ENCODE results near the gene TMEM181. TPM values are rescaled to one million over a fixed set of nuclear protein-coding genes. Genes with fewer than 3 reads are reported as not detected.

TMEM181 gene
- total RNA-seq, 4 donors from 2014 or later = 21.6 to 31.6 (median 26.0) TPM

- intact Hi-C loops (cut with DNase I) = no loop called here
- Histone ChIP-seq H3K4me3 (no peak overlapping the region), H3K4me1 (peaks cover 0 to 7% (median 0%) of the 10 kb centered on the region in 4 donors), H3K27ac (replicated peaks in 1 of 4) (no peak overlapping the region), H3K27me3 (no peaks in the 10 kb centered on the region), H3K36me3 (peaks cover 0 to 20% (median 8%) of the 10 kb centered on the region in 4 donors), H3K9me3 (no peaks in the 10 kb centered on the region)
- DNase-seq (ENCODE audit: extremely low spot score) = no peak
- TF ChIP-seq CTCF (IDR thresholded peaks at IDR 0.05) (no peak), POLR2AphosphoS5 (IDR thresholded peaks at IDR 0.05) (no peak), POLR2A (IDR thresholded peaks at IDR 0.05; ENCODE audit: low read depth) (no peak), EP300 (IDR thresholded peaks at IDR 0.05) (no peak)
- WGBS = 89% methylated on average over 4 of the region's 4 CpGs
Observed at GRCh38 chr6:158575550-158575949, 15.7 kb downstream of the TMEM181 start.

- H3K9me3 ChIP-seq = no peaks in the 10 kb centered on the region
- no peak for DNase-seq (ENCODE audit: extremely low spot score)
- H3K4me3 ChIP-seq = no peak overlapping the region
- no peaks in the 10 kb centered on the region for H3K4me1 ChIP-seq
- H3K36me3 ChIP-seq = peaks cover 37 to 61% (median 45%) of the 10 kb centered on the region in 4 donors
- intact Hi-C loops (cut with DNase I) = no loop called here
- TF ChIP-seq POLR2A (IDR thresholded peaks at IDR 0.05; ENCODE audit: low read depth) (no peak), POLR2AphosphoS5 (IDR thresholded peaks at IDR 0.05) (no peak), CTCF (IDR thresholded peaks at IDR 0.05) (no peak), EP300 (IDR thresholded peaks at IDR 0.05) (no peak)
- WGBS = 95% methylated on average over 8 of the region's 8 CpGs
- H3K27me3 ChIP-seq = no peaks in the 10 kb centered on the region
- H3K27ac ChIP-seq (replicated peaks in 1 of 4) = no peak overlapping the region
Observed at GRCh38 chr6:158584236-158584651, 24.4 kb downstream of the TMEM181 start.

- Histone ChIP-seq H3K27ac (replicated peaks in 1 of 4) (no peak overlapping the region), H3K9me3 (no peaks in the 10 kb centered on the region), H3K4me1 (no peaks in the 10 kb centered on the region), H3K4me3 (no peak overlapping the region), H3K36me3 (peaks cover 57 to 85% (median 67%) of the 10 kb centered on the region in 4 donors), H3K27me3 (no peaks in the 10 kb centered on the region)
- 100% methylated on average over 3 of the region's 8 CpGs for WGBS
- DNase-seq (ENCODE audit: extremely low spot score) = no peak
- intact Hi-C loops (cut with DNase I) = no loop called here
- TF ChIP-seq CTCF (IDR thresholded peaks at IDR 0.05) = no peak
- no peak for TF ChIP-seq POLR2A (IDR thresholded peaks at IDR 0.05; ENCODE audit: low read depth)
- TF ChIP-seq EP300 (IDR thresholded peaks at IDR 0.05) = no peak
- TF ChIP-seq POLR2AphosphoS5 (IDR thresholded peaks at IDR 0.05) = no peak
Observed at GRCh38 chr6:158586652-158587051, 26.8 kb downstream of the TMEM181 start.

GRCh38 chr6:158589366-158589765 is 29.5 kb downstream of the TMEM181 start:
- Histone ChIP-seq H3K9me3 (no peaks in the 10 kb centered on the region), H3K4me1 (no peaks in the 10 kb centered on the region), H3K4me3 (no peak overlapping the region), H3K27me3 (no peaks in the 10 kb centered on the region), H3K27ac (replicated peaks in 1 of 4) (no peak overlapping the region), H3K36me3 (peaks cover 66 to 95% (median 89%) of the 10 kb centered on the region in 4 donors)
- 83% methylated on average over 8 of the region's 8 CpGs for WGBS
- intact Hi-C loops (cut with DNase I) = no loop called here
- TF ChIP-seq POLR2AphosphoS5 (IDR thresholded peaks at IDR 0.05) (no peak), EP300 (IDR thresholded peaks at IDR 0.05) (no peak), POLR2A (IDR thresholded peaks at IDR 0.05; ENCODE audit: low read depth) (no peak)
- no peak for DNase-seq (ENCODE audit: extremely low spot score)

GRCh38 chr6:158591134-158591809 is 31.4 kb downstream of the TMEM181 start:
- no peak for TF ChIP-seq POLR2AphosphoS5 (IDR thresholded peaks at IDR 0.05)
- no peak for TF ChIP-seq POLR2A (IDR thresholded peaks at IDR 0.05; ENCODE audit: low read depth)
- TF ChIP-seq CTCF (IDR thresholded peaks at IDR 0.05) = no peak
- no peak for TF ChIP-seq EP300 (IDR thresholded peaks at IDR 0.05)
- Histone ChIP-seq H3K4me1 (no peaks in the 10 kb centered on the region), H3K9me3 (no peaks in the 10 kb centered on the region), H3K36me3 (peaks cover 51 to 97% (median 81%) of the 10 kb centered on the region in 4 donors), H3K27me3 (no peaks in the 10 kb centered on the region), H3K27ac (replicated peaks in 1 of 4) (no peak overlapping the region), H3K4me3 (no peak overlapping the region)
- no peak for DNase-seq (ENCODE audit: extremely low spot score)
- intact Hi-C loops (cut with DNase I) = no loop called here
- WGBS = 85% methylated on average over 7 of the region's 7 CpGs

Measured in esophagus muscularis mucosa (tissue), 4 donors.